WTC11 (cell line): ENCODE results near the gene C4BPA.

Source experiments
- ATF6 ChIP-seq: sonication (generic); formaldehyde crosslinking; IDR thresholded peaks from 2 replicates; pipeline ENCODE4 v1.8.1; 2023; ENCODE audit warnings: mild to moderate bottlenecking, missing genetic modification reagents
- CTCF ChIP-seq: fragments of 200-600 bp; IDR thresholded peaks from 2 replicates; pipeline ENCODE4 v1.8.0; 2022; ENCODE audit warnings: antibody characterized with exemption
- ELF4 ChIP-seq: sonication (generic); formaldehyde crosslinking; IDR thresholded peaks from 2 replicates; pipeline ENCODE4 v1.8.1; 2022; ENCODE audit warnings: low read depth, mild to moderate bottlenecking, moderate library complexity, missing genetic modification reagents
- KAT7 ChIP-seq: sonication (generic); formaldehyde crosslinking; IDR thresholded peaks from 2 replicates; pipeline ENCODE4 v1.8.1; 2023; ENCODE audit warnings: missing genetic modification reagents, mild to moderate bottlenecking, borderline replicate concordance
- NR2C2 ChIP-seq: sonication (generic); formaldehyde crosslinking; IDR thresholded peaks from 2 replicates; pipeline ENCODE4 v1.8.0; 2022; ENCODE audit warnings: mild to moderate bottlenecking, missing genetic modification reagents
- TCF7 ChIP-seq: sonication (generic); formaldehyde crosslinking; IDR thresholded peaks from 2 replicates; pipeline ENCODE4 v1.8.0; 2022; ENCODE audit warnings: mild to moderate bottlenecking, low read depth, missing genetic modification reagents, moderate library complexity
- ZNF396 ChIP-seq: fragments of 250-450 bp; sonication (Bioruptor Pico); IDR thresholded peaks from 2 replicates; pipeline ENCODE4 v1.8.0; 2021; ENCODE audit warnings: mild to moderate bottlenecking, moderate library complexity, borderline replicate concordance
- TF ChIP-seq, protein P1 (sequence below): sonication (generic); formaldehyde crosslinking; IDR thresholded peaks from 2 replicates; pipeline ENCODE4 v1.8.1; 2023; ENCODE audit warnings: mild to moderate bottlenecking, missing genetic modification reagents, borderline replicate concordance
- TF ChIP-seq, protein P2 (sequence below): sonication (generic); formaldehyde crosslinking; conservative IDR thresholded peaks from 2 replicates; pipeline ENCODE4 v1.8.1; 2023; ENCODE audit warnings: mild to moderate bottlenecking, low read depth, missing genetic modification reagents, moderate library complexity

DNA sequence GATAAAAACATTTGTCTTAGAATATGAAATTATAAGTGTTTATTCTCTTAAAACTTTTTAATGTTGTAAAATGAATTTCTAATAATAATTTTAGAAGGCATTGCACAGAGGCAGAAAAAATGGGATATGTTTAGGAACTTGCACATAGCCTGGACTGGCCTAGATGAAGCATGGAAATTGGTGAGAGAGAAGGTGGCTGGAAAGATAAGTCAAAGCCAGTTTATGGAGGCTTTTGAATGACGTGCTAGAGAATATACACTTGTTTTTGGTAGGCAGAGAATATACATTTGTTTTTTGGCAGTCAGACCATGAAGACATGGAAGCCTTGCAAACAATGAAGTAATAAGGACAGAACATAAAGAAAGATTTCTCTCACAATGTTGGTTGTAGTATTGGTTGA, 2.3 kb upstream of the C4BPA start:
- TF ChIP-seq KAT7 (CRISPR knock-in tag) (no peak), CTCF (no peak), ZNF396 (CRISPR knock-in tag) (no peak), ELF4 (CRISPR knock-in tag) (no peak), ATF6 (no peak), TCF7 (CRISPR knock-in tag) (no peak), NR2C2 (CRISPR knock-in tag) (no peak)
- TF ChIP-seq, protein P1, sequence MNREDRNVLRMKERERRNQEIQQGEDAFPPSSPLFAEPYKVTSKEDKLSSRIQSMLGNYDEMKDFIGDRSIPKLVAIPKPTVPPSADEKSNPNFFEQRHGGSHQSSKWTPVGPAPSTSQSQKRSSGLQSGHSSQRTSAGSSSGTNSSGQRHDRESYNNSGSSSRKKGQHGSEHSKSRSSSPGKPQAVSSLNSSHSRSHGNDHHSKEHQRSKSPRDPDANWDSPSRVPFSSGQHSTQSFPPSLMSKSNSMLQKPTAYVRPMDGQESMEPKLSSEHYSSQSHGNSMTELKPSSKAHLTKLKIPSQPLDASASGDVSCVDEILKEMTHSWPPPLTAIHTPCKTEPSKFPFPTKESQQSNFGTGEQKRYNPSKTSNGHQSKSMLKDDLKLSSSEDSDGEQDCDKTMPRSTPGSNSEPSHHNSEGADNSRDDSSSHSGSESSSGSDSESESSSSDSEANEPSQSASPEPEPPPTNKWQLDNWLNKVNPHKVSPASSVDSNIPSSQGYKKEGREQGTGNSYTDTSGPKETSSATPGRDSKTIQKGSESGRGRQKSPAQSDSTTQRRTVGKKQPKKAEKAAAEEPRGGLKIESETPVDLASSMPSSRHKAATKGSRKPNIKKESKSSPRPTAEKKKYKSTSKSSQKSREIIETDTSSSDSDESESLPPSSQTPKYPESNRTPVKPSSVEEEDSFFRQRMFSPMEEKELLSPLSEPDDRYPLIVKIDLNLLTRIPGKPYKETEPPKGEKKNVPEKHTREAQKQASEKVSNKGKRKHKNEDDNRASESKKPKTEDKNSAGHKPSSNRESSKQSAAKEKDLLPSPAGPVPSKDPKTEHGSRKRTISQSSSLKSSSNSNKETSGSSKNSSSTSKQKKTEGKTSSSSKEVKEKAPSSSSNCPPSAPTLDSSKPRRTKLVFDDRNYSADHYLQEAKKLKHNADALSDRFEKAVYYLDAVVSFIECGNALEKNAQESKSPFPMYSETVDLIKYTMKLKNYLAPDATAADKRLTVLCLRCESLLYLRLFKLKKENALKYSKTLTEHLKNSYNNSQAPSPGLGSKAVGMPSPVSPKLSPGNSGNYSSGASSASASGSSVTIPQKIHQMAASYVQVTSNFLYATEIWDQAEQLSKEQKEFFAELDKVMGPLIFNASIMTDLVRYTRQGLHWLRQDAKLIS = no peak
- TF ChIP-seq, protein P2, sequence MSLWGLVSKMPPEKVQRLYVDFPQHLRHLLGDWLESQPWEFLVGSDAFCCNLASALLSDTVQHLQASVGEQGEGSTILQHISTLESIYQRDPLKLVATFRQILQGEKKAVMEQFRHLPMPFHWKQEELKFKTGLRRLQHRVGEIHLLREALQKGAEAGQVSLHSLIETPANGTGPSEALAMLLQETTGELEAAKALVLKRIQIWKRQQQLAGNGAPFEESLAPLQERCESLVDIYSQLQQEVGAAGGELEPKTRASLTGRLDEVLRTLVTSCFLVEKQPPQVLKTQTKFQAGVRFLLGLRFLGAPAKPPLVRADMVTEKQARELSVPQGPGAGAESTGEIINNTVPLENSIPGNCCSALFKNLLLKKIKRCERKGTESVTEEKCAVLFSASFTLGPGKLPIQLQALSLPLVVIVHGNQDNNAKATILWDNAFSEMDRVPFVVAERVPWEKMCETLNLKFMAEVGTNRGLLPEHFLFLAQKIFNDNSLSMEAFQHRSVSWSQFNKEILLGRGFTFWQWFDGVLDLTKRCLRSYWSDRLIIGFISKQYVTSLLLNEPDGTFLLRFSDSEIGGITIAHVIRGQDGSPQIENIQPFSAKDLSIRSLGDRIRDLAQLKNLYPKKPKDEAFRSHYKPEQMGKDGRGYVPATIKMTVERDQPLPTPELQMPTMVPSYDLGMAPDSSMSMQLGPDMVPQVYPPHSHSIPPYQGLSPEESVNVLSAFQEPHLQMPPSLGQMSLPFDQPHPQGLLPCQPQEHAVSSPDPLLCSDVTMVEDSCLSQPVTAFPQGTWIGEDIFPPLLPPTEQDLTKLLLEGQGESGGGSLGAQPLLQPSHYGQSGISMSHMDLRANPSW (CRISPR knock-in tag) = no peak
